Activated T-cell treated with anti-CD3 and anti-CD28 coated beads, Interleukin-2, amount 50 U/mL, for 72 hours (primary cell): Measurements from ENCODE around the gene HPN. TPM values are rescaled to one million over a fixed set of nuclear protein-coding genes. Genes with fewer than 3 reads are reported as not detected.
A peak's percentile ranks its signal among the peaks of the same experiment; 100 is the strongest.
"Not testable (repeated sequence)": the region's sequence is repeated elsewhere in the genome, so short reads cannot be mapped to it uniquely, and the experiment has no call there.

Experiments used
- ATAC-seq, 2 donors: fragments of 150-1000 bp; cut with Tn5 transposase; replicated peaks in 1 of 2; 2 replicates each; pipeline ENCODE4 v1.10.0; 2021; ENCODE audit warnings: moderate library complexity in 2 of 2, mild to moderate bottlenecking in 1 of 2
- DNase-seq, 2 donors: peaks; one replicate each; pipeline ENCODE4 v3.0.0; 2021 to 2022; ENCODE audit warnings: mixed read lengths in 1 of 2
- H3K27ac Mint-ChIP-seq: one replicate; pipeline ENCODE4 v1.8.0; 2022; ENCODE audit warnings: mild to moderate bottlenecking, moderate library complexity, mixed read lengths
- H3K27me3 Mint-ChIP-seq: one replicate; pipeline ENCODE4 v1.8.0; 2022; ENCODE audit warnings: low read depth, mixed read lengths
- H3K36me3 Mint-ChIP-seq, 2 donors: one replicate each; pipeline ENCODE4 v1.8.0; 2022; ENCODE audit warnings: mixed read lengths in 2 of 2, mild to moderate bottlenecking in 1 of 2; ENCODE audit not compliant: insufficient read depth in 2 of 2
- H3K4me1 Mint-ChIP-seq: one replicate; pipeline ENCODE4 v1.8.0; 2022; ENCODE audit warnings: low read depth, mixed read lengths
- H3K4me3 Mint-ChIP-seq, 2 donors: one replicate each; pipeline ENCODE4 v1.8.0; 2022; ENCODE audit warnings: mild to moderate bottlenecking in 2 of 2, mixed read lengths in 2 of 2, moderate library complexity in 2 of 2
- H3K9me3 Mint-ChIP-seq, 2 donors: one replicate each; pipeline ENCODE4 v1.8.0; 2022; ENCODE audit warnings: mixed read lengths in 2 of 2
- total RNA-seq, 2 donors: library from RNA; stranded (reverse); gene quantifications; one replicate each; pipeline ENCODE4 v1.2.3, GENCODE V29; 2022

Gene HPN
- total RNA-seq, 2 donors from 2014 or later = 0.19 to 0.30 TPM

- Mint-ChIP-seq H3K4me1 (peaks cover 66% of the 10 kb centered on the region), H3K9me3 (no peaks in the 10 kb centered on the region), H3K27me3 (no peaks in the 10 kb centered on the region), H3K36me3 (peaks cover 9 to 32% of the 10 kb centered on the region in 2 donors), H3K27ac (peak overlapping the region; percentile 90), H3K4me3 (peak overlapping the region; percentile 55 to 62)
- peak; percentile 78 to 86 for DNase-seq
- ATAC-seq = peak; percentile 79 to 81
These were observed 28.3 kb upstream of the HPN start for GRCh38 chr19:35013041-35013819.

GRCh38 chr19:35013820-35014754 lies 27.4 kb upstream of the HPN start:
- DNase-seq (peak in 1 of 2 donors; percentile 26), ATAC-seq (no peak)
- Mint-ChIP-seq H3K9me3 (no peaks in the 10 kb centered on the region), H3K36me3 (peaks cover 11 to 34% of the 10 kb centered on the region in 2 donors), H3K27ac (peak overlapping the region; percentile 90), H3K4me1 (peaks cover 60% of the 10 kb centered on the region), H3K27me3 (no peaks in the 10 kb centered on the region), H3K4me3 (peak overlapping the region; percentile 55 to 62)

DNA sequence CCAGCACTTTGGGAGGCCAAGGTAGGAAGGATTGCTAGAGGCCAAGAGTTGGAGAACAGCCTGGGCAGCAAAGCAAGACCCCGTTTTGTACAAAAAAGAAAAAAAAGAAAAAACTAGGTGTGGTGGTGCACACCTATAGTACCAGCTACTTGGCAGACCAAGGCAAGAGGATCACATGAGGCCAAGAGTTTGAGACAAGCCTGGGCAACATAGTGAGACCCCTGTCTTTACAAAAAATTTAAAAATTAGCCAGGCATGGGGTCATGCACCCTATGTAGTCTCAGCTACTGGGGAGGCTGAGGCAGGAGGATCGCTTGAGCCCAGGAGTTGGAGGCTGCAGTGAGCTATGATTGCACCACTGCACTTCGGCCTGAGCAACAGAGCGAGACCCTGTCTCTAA lies 26.7 kb upstream of the HPN start:
- Mint-ChIP-seq H3K36me3 (peaks cover 14 to 35% of the 10 kb centered on the region in 2 donors), H3K27ac (peak overlapping the region; percentile 86), H3K4me1 (peaks cover 56% of the 10 kb centered on the region), H3K4me3 (peak overlapping the region in 1 of 2 donors; percentile 36)
- not testable (repeated sequence) for DNase-seq, H3K9me3 Mint-ChIP-seq, H3K27me3 Mint-ChIP-seq, ATAC-seq

DNA sequence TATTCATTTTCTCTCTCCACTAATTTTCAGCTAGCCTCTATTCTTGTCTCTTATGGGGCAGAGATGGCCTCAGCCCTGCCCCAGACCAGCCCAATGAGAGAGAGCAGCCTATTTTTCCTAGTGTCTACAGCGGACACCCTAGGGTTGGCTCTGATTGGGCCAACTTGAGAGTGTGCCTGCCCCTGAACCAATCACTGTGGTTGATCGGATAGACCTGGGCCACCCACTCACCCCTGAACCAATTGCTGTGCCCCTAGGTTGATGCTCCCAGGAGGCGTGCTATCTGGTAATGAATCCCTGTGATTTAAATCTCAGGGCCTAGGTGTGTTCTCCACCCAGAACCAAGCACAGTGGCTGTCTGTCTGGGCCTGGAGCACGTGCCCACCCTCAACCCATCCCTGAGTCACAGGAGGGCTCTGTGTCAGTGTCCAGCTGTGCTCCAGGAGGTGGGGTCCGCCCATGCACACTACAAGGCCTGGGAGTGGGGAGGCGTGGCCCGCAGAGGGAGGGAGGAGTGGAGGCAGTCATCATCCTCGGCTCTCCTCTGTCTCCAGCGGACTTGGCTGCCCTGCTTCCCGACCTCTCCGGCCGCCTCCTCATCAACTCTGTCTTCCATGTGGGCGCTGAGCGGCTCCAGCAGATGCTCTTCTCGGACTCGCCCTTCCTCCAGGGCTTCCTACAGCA lies 26.1 kb upstream of the HPN start:
- peaks cover 13 to 35% of the 10 kb centered on the region in 2 donors for H3K36me3 Mint-ChIP-seq
- H3K4me3 Mint-ChIP-seq = no peak overlapping the region
- no peaks in the 10 kb centered on the region for H3K9me3 Mint-ChIP-seq
- H3K27me3 Mint-ChIP-seq = no peaks in the 10 kb centered on the region
- no peak overlapping the region for H3K27ac Mint-ChIP-seq
- H3K4me1 Mint-ChIP-seq = peaks cover 51% of the 10 kb centered on the region
- no peak for DNase-seq
- ATAC-seq = no peak

GRCh38 chr19:35015954-35016351 lies 25.6 kb upstream of the HPN start:
- H3K9me3 Mint-ChIP-seq = no peaks in the 10 kb centered on the region
- DNase-seq (no peak), ATAC-seq (no peak)
- peaks cover 13 to 37% of the 10 kb centered on the region in 2 donors for H3K36me3 Mint-ChIP-seq
- no peak overlapping the region for H3K4me3 Mint-ChIP-seq
- H3K4me1 Mint-ChIP-seq = peaks cover 46% of the 10 kb centered on the region
- no peaks in the 10 kb centered on the region for H3K27me3 Mint-ChIP-seq
- H3K27ac Mint-ChIP-seq = no peak overlapping the region

DNA sequence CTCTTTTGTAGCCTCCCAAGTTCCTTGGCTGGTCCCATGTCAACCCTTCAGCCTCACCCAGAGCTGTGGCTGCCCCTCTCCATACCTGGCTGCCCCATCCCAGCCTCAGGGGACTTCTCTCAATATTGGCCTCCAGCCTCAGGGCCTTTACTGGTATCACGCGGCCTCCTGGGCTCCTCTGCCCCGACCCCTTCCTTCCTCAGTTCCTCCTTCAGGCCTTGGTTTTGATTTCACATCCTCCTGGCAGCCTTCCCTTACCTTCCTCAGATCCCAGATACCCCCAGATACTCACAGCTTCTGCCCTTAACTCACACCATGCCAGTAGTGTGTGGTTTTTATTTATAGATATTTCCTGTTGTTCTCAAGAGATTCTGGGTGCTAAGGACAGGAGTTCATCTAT lies 24.0 kb upstream of the HPN start:
- peaks cover 30% of the 10 kb centered on the region for H3K4me1 Mint-ChIP-seq
- no peak overlapping the region for H3K4me3 Mint-ChIP-seq

DNA sequence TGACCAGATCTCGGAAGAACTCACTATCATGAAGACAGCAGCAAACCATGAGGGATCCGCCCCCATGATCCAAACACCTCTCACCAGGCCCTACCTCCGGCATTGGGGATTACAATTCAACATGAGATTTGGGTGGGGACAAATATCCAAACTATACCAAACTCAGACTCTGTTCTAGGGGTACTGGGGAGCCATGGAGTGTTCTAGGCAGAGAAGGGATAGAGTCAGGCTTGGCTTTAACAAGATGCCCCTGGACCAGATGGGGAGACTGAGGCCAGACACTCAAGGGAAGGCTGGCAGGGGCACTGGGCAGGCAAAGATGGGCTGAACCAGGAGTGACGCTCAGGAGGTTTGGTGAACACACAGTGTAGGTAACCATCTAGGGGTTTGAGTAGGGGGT lies 23.1 kb upstream of the HPN start:
- Mint-ChIP-seq H3K27ac (no peak overlapping the region), H3K27me3 (no peaks in the 10 kb centered on the region), H3K4me1 (peaks cover 22% of the 10 kb centered on the region), H3K9me3 (no peaks in the 10 kb centered on the region), H3K36me3 (peaks cover 13 to 34% of the 10 kb centered on the region in 2 donors), H3K4me3 (no peak overlapping the region)
- ATAC-seq = no peak
- no peak for DNase-seq

More for the DNA sequence above, 24.0 kb upstream of the HPN start:
- Mint-ChIP-seq H3K9me3 (no peaks in the 10 kb centered on the region), H3K27me3 (no peaks in the 10 kb centered on the region), H3K27ac (no peak overlapping the region), H3K36me3 (peaks cover 15 to 42% of the 10 kb centered on the region in 2 donors)
- DNase-seq = no peak
- no peak for ATAC-seq

- no peak overlapping the region for H3K27ac Mint-ChIP-seq
- ATAC-seq = no peak
- H3K36me3 Mint-ChIP-seq = peaks cover 11 to 32% of the 10 kb centered on the region in 2 donors
- H3K27me3 Mint-ChIP-seq = no peaks in the 10 kb centered on the region
- no peaks in the 10 kb centered on the region for H3K9me3 Mint-ChIP-seq
- no peak for DNase-seq
- H3K4me1 Mint-ChIP-seq = peaks cover 14% of the 10 kb centered on the region
- no peak overlapping the region for H3K4me3 Mint-ChIP-seq
These were observed 22.4 kb upstream of the HPN start for GRCh38 chr19:35019144-35019543.

- no peak overlapping the region for H3K4me3 Mint-ChIP-seq
- H3K9me3 Mint-ChIP-seq = no peaks in the 10 kb centered on the region
- DNase-seq (no peak), ATAC-seq (no peak)
- peaks cover 13 to 29% of the 10 kb centered on the region in 2 donors for H3K36me3 Mint-ChIP-seq
- no peak overlapping the region for H3K27ac Mint-ChIP-seq
- no peaks in the 10 kb centered on the region for H3K27me3 Mint-ChIP-seq
- H3K4me1 Mint-ChIP-seq = peaks cover 5% of the 10 kb centered on the region
These were observed 20.5 kb upstream of the HPN start for GRCh38 chr19:35021016-35021415.

DNA sequence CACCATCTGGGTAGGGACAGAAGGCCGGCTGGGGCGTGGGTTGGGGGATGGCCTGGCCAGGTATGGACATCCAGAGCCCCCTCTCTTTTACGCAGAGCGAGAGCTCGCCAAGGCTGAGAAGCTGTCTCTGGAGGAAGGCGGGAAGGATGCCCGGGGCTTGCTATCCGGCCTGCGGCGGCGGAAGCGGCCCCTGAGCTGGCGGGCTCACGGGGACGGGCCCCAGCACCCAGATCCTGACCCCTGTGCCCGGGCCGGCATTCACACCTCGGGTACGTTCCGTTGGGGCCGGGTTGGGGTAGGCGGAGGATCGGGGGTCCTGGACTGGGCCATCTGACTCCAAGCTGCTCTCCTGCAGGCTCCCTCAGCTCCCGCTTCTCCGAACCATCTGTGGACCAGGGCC lies 19.9 kb upstream of the HPN start:
- no peaks in the 10 kb centered on the region for H3K9me3 Mint-ChIP-seq

DNA sequence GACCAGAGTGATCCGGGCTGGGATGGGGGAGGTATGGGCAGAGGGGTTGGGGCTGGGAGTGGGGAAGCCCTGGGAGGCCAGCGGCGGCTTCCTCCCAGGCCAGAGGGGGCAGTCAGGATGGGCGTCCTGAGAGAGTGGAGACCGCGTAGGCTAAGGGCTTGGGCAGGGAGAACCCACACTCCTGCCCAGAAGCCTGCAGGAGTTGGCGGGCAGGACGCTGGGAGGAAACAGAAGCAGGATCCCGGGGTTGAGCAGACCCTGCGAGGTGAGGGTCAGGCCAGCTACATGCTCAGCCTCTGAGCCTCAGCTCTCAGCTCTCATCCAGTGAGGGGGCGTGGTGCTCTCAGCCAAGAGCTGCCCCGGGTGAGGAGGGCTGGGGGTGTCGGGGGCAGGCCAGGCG lies 19.1 kb upstream of the HPN start:
- DNase-seq = no peak
- Mint-ChIP-seq H3K27me3 (no peaks in the 10 kb centered on the region), H3K4me1 (peaks cover 5% of the 10 kb centered on the region), H3K27ac (no peak overlapping the region), H3K36me3 (peaks cover 13 to 32% of the 10 kb centered on the region in 2 donors), H3K4me3 (no peak overlapping the region), H3K9me3 (no peaks in the 10 kb centered on the region)
- peak in 1 of 2 donors; percentile 7 for ATAC-seq

More for the DNA sequence above, 19.9 kb upstream of the HPN start:
- H3K36me3 Mint-ChIP-seq = peaks cover 13 to 33% of the 10 kb centered on the region in 2 donors
- peaks cover 5% of the 10 kb centered on the region for H3K4me1 Mint-ChIP-seq
- ATAC-seq (no peak), DNase-seq (no peak)
- no peak overlapping the region for H3K4me3 Mint-ChIP-seq
- no peaks in the 10 kb centered on the region for H3K27me3 Mint-ChIP-seq
- H3K27ac Mint-ChIP-seq = no peak overlapping the region

DNA sequence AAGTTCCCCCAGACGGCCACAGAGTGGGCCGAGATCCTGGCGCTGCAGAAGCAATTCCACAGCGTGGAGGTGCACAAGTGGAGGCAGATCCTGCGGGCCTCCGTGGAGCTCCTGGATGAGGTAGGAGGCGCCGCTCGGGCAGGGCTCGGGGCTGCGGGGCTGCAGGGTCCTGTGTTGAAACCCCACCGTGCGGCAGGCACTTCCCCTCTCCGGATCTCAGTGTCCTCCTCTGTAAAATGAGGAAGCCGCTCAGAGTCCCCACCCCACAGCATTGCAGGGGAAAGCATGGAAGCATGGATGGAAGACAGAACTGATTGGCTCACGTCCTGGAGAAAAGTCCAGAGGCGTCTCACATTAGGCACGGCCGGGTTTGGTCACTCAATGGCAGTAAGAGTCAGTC lies 18.1 kb upstream of the HPN start:
- no peak for ATAC-seq
- Mint-ChIP-seq H3K27me3 (no peaks in the 10 kb centered on the region), H3K36me3 (peaks cover 10 to 26% of the 10 kb centered on the region in 2 donors), H3K4me3 (no peak overlapping the region), H3K4me1 (peaks cover 7% of the 10 kb centered on the region), H3K27ac (no peak overlapping the region), H3K9me3 (no peaks in the 10 kb centered on the region)
- DNase-seq = no peak

GRCh38 chr19:35024095-35024494 lies 17.4 kb upstream of the HPN start:
- no peak for DNase-seq
- no peak overlapping the region for H3K4me3 Mint-ChIP-seq
- H3K27ac Mint-ChIP-seq = no peak overlapping the region
- H3K4me1 Mint-ChIP-seq = peaks cover 9% of the 10 kb centered on the region
- H3K27me3 Mint-ChIP-seq = no peaks in the 10 kb centered on the region
- no peaks in the 10 kb centered on the region for H3K9me3 Mint-ChIP-seq
- peaks cover 11 to 25% of the 10 kb centered on the region in 2 donors for H3K36me3 Mint-ChIP-seq
- no peak for ATAC-seq
